CD4-positive, CD25-positive, alpha-beta regulatory T cell (primary cell): ENCODE results near the gene NHSL2. TPM values are rescaled to one million over a fixed set of nuclear protein-coding genes. Genes with fewer than 3 reads are reported as not detected.

Source experiments
- ATAC-seq, 2 donors: fragments of 150-1000 bp; cut with Tn5 transposase; one replicate each; pipeline ENCODE4 v1.10.0; 2021; ENCODE audit warnings: low read depth in 2 of 2, moderate number of reproducible peaks in 2 of 2, moderate library complexity in 1 of 2
- DNase-seq, 3 donors: peaks; one replicate each; pipeline versions ENCODE4 v3.0.0 to v3.0.0-alpha.2; 2012 to 2022; ENCODE audit warnings: mixed read lengths in 1 of 3
- H3K27ac ChIP-seq: one replicate; pipeline ENCODE4 v1.7.0; 2013; ENCODE audit warnings: mild to moderate bottlenecking, low read length; ENCODE audit not compliant: insufficient read depth, poor library complexity, severe bottlenecking
- H3K27me3 ChIP-seq: one replicate; pipeline ENCODE4 v1.7.0; 2013; ENCODE audit warnings: low read length; ENCODE audit not compliant: control insufficient read depth, insufficient read depth
- H3K36me3 ChIP-seq: one replicate; pipeline ENCODE4 v1.7.0; 2013; ENCODE audit warnings: mild to moderate bottlenecking, low read length, moderate library complexity; ENCODE audit not compliant: control insufficient read depth, insufficient read depth
- H3K4me1 ChIP-seq: 2 replicates; pipeline ENCODE4 v1.7.0; 2013; ENCODE audit warnings: mild to moderate bottlenecking, low read length; ENCODE audit not compliant: insufficient read depth, control insufficient read depth, poor library complexity, severe bottlenecking
- H3K4me3 ChIP-seq: one replicate; pipeline ENCODE4 v1.7.0; 2013; ENCODE audit warnings: low read depth, mild to moderate bottlenecking, low read length, moderate library complexity
- H3K9me3 ChIP-seq, 2 experiments: 1 replicate in 1 of 2; 2 replicates in 1 of 2; pipeline ENCODE4 v1.7.0; 2013; ENCODE audit warnings: low read length in 2 of 2, mild to moderate bottlenecking in 1 of 2, moderate library complexity in 1 of 2; ENCODE audit not compliant: control insufficient read depth in 2 of 2
- H3K27ac Mint-ChIP-seq, 3 donors: one replicate each; pipeline ENCODE4 v1.8.0; 2020 to 2022; ENCODE audit warnings: mild to moderate bottlenecking in 3 of 3, mixed read lengths in 3 of 3, moderate library complexity in 2 of 3
- H3K27me3 Mint-ChIP-seq: one replicate; pipeline ENCODE4 v1.8.0; 2022; ENCODE audit warnings: mild to moderate bottlenecking, mixed read lengths
- H3K36me3 Mint-ChIP-seq: one replicate; pipeline ENCODE4 v1.8.0; 2020; ENCODE audit warnings: mixed read lengths
- H3K4me1 Mint-ChIP-seq, 4 donors: one replicate each; pipeline ENCODE4 v1.8.0; 2020 to 2022; ENCODE audit warnings: mixed read lengths in 4 of 4, mild to moderate bottlenecking in 1 of 4
- H3K4me3 Mint-ChIP-seq, 4 donors: one replicate each; pipeline ENCODE4 v1.8.0; 2020 to 2022; ENCODE audit warnings: mild to moderate bottlenecking in 4 of 4, mixed read lengths in 4 of 4, moderate library complexity in 3 of 4
- H3K9me3 Mint-ChIP-seq, 7 donors: one replicate each; pipeline ENCODE4 v1.8.0; 2020 to 2022; ENCODE audit warnings: mixed read lengths in 7 of 7, mild to moderate bottlenecking in 3 of 7, moderate library complexity in 2 of 7
- polyA plus RNA-seq, 4 donors: library from polyadenylated mRNA; unstranded; fragments of 300-500 nt; fragmentation: Illumina TruSeq; gene quantifications; one replicate each; pipeline ENCODE4 v1.2.3, GENCODE V29; 2021
- total RNA-seq: library from RNA; stranded (reverse); gene quantifications from one replicate; pipeline ENCODE4 v1.2.3, GENCODE V29; 2022

Gene NHSL2
- total and polyA plus RNA-seq, 5 donors from 2014 or later, result 1.5 to 6.7 (median 2.2) TPM

- Histone ChIP-seq H3K36me3 (no peaks in the 10 kb centered on the region), H3K27me3 (no peaks in the 10 kb centered on the region), H3K9me3 (no peaks in the 10 kb centered on the region), H3K4me1 (no peaks in the 10 kb centered on the region), H3K27ac (no peak overlapping the region), H3K4me3 (no peak overlapping the region)
- Mint-ChIP-seq H3K4me1 (no peaks in the 10 kb centered on the region), H3K4me3 (no peak overlapping the region), H3K27me3 (peaks cover 4% of the 10 kb centered on the region), H3K27ac (no peak overlapping the region), H3K9me3 (peaks cover 0 to 3% (median 0%) of the 10 kb centered on the region in 7 donors), H3K36me3 (no peaks in the 10 kb centered on the region)
- ATAC-seq (no peak), DNase-seq (no peak)
Measured at GRCh38 chrX:72086995-72087394, 176.3 kb downstream of the NHSL2 start.

- no peak overlapping the region for H3K27ac ChIP-seq
- H3K27ac Mint-ChIP-seq, result no peak overlapping the region
- H3K4me3 Mint-ChIP-seq, result no peak overlapping the region
Measured at GRCh38 chrX:72088761-72089160, 178.1 kb downstream of the NHSL2 start.

GRCh38 chrX:72089254-72089653, 178.6 kb downstream of the NHSL2 start:
- H3K36me3 Mint-ChIP-seq, result no peaks in the 10 kb centered on the region
- peaks cover 4% of the 10 kb centered on the region for H3K27me3 Mint-ChIP-seq
- DNase-seq, result no peak
- no peaks in the 10 kb centered on the region for H3K4me1 ChIP-seq
- no peaks in the 10 kb centered on the region for H3K4me1 Mint-ChIP-seq
- no peaks in the 10 kb centered on the region for H3K27me3 ChIP-seq
- H3K9me3 Mint-ChIP-seq, result no peaks in the 10 kb centered on the region
- H3K4me3 Mint-ChIP-seq, result no peak overlapping the region
- no peaks in the 10 kb centered on the region for H3K9me3 ChIP-seq
- ATAC-seq, result no peak
- H3K27ac ChIP-seq, result no peak overlapping the region
- no peaks in the 10 kb centered on the region for H3K36me3 ChIP-seq
- H3K27ac Mint-ChIP-seq, result no peak overlapping the region
- no peak overlapping the region for H3K4me3 ChIP-seq

More at GRCh38 chrX:72088761-72089160, 178.1 kb downstream of the NHSL2 start:
- H3K27me3 ChIP-seq, result no peaks in the 10 kb centered on the region
- ATAC-seq (no peak), DNase-seq (no peak)
- H3K4me3 ChIP-seq, result no peak overlapping the region
- Mint-ChIP-seq H3K27me3 (peaks cover 4% of the 10 kb centered on the region), H3K36me3 (no peaks in the 10 kb centered on the region), H3K4me1 (no peaks in the 10 kb centered on the region), H3K9me3 (no peaks in the 10 kb centered on the region)
- H3K36me3 ChIP-seq, result no peaks in the 10 kb centered on the region
- no peaks in the 10 kb centered on the region for H3K4me1 ChIP-seq
- H3K9me3 ChIP-seq, result no peaks in the 10 kb centered on the region

- Mint-ChIP-seq H3K4me3 (peak overlapping the region in 1 of 4 donors; percentile 17), H3K9me3 (peaks cover 0 to 1% (median 0%) of the 10 kb centered on the region in 7 donors), H3K4me1 (peaks cover 2 to 20% (median 10%) of the 10 kb centered on the region in 4 donors), H3K27ac (peak overlapping the region in 2 of 3 donors; percentile 27 to 51), H3K36me3 (no peaks in the 10 kb centered on the region), H3K27me3 (no peaks in the 10 kb centered on the region)
- DNase-seq (peak; percentile 56 to 74 (median 66)), ATAC-seq (peak; percentile 79 to 90)
- peak overlapping the region; percentile 41 for H3K4me3 ChIP-seq
- H3K27ac ChIP-seq, result peak overlapping the region; percentile 63
- H3K27me3 ChIP-seq, result no peaks in the 10 kb centered on the region
- peaks cover 16% of the 10 kb centered on the region for H3K4me1 ChIP-seq
- no peaks in the 10 kb centered on the region for H3K36me3 ChIP-seq
- no peaks in the 10 kb centered on the region for H3K9me3 ChIP-seq
Measured at GRCh38 chrX:72094894-72095293, 184.2 kb downstream of the NHSL2 start.

GRCh38 chrX:72095370-72095769, 184.7 kb downstream of the NHSL2 start:
- Mint-ChIP-seq H3K9me3 (peaks cover 0 to 1% (median 0%) of the 10 kb centered on the region in 7 donors), H3K4me1 (peaks cover 5 to 25% (median 10%) of the 10 kb centered on the region in 4 donors), H3K27ac (peak overlapping the region; percentile 27 to 51 (median 48)), H3K27me3 (no peaks in the 10 kb centered on the region), H3K4me3 (peak overlapping the region in 1 of 4 donors; percentile 17), H3K36me3 (no peaks in the 10 kb centered on the region)
- ATAC-seq, result peak in 1 of 2 donors; percentile 15
- no peaks in the 10 kb centered on the region for H3K27me3 ChIP-seq
- H3K9me3 ChIP-seq, result no peaks in the 10 kb centered on the region
- H3K4me3 ChIP-seq, result peak overlapping the region; percentile 41
- H3K4me1 ChIP-seq, result peaks cover 19% of the 10 kb centered on the region
- peak overlapping the region; percentile 63 for H3K27ac ChIP-seq
- DNase-seq, result no peak
- no peaks in the 10 kb centered on the region for H3K36me3 ChIP-seq

- Histone ChIP-seq H3K4me1 (peaks cover 36% of the 10 kb centered on the region), H3K27me3 (no peaks in the 10 kb centered on the region), H3K9me3 (no peaks in the 10 kb centered on the region), H3K27ac (no peak overlapping the region), H3K4me3 (no peak overlapping the region), H3K36me3 (no peaks in the 10 kb centered on the region)
- Mint-ChIP-seq H3K27me3 (peaks cover 5% of the 10 kb centered on the region), H3K36me3 (no peaks in the 10 kb centered on the region), H3K27ac (no peak overlapping the region), H3K4me1 (peaks cover 6 to 42% (median 18%) of the 10 kb centered on the region in 4 donors), H3K9me3 (peaks cover 0 to 5% (median 0%) of the 10 kb centered on the region in 7 donors), H3K4me3 (no peak overlapping the region)
- ATAC-seq (no peak), DNase-seq (no peak)
Measured at GRCh38 chrX:72097098-72097497, 186.5 kb downstream of the NHSL2 start.

- ATAC-seq (peak; percentile 35 to 38), DNase-seq (peak in 2 of 3 donors; percentile 7 to 28)
- H3K4me3 ChIP-seq, result peak overlapping the region; percentile 61
- peak overlapping the region in 2 of 3 donors; percentile 71 to 81 for H3K27ac Mint-ChIP-seq
- H3K9me3 Mint-ChIP-seq, result peaks cover 0 to 5% (median 0%) of the 10 kb centered on the region in 7 donors
- H3K27ac ChIP-seq, result peak overlapping the region; percentile 78
- peaks cover 7 to 44% (median 24%) of the 10 kb centered on the region in 4 donors for H3K4me1 Mint-ChIP-seq
- H3K27me3 Mint-ChIP-seq, result peaks cover 5% of the 10 kb centered on the region
- H3K27me3 ChIP-seq, result no peaks in the 10 kb centered on the region
- peaks cover 39% of the 10 kb centered on the region for H3K4me1 ChIP-seq
- no peaks in the 10 kb centered on the region for H3K9me3 ChIP-seq
- peak overlapping the region; percentile 42 to 84 (median 76) for H3K4me3 Mint-ChIP-seq
- no peaks in the 10 kb centered on the region for H3K36me3 ChIP-seq
- H3K36me3 Mint-ChIP-seq, result no peaks in the 10 kb centered on the region
Measured at GRCh38 chrX:72100051-72100755, 189.6 kb downstream of the NHSL2 start.
